HEK293 (cell line): ENCODE data around the gene USP36.

Experiments
- CTCF ChIA-PET: fragments of 350-600 bp; formaldehyde crosslinking; extraction: SDS; loops from one replicate; lab custom pipeline; 2021; ENCODE audit warnings: antibody characterized with exemption; lab: Yijun Ruan, JAX
- POLR2A ChIA-PET: fragments of 300-600 bp; formaldehyde crosslinking; extraction: SDS; loops from one replicate; lab custom pipeline; 2020; ENCODE audit warnings: antibody characterized with exemption, inconsistent platforms; lab: Yijun Ruan, JAX
- H3K27ac ChIP-seq: fragments of 200-500 bp; sonication (Bioruptor generic); 2 replicates; pipeline ENCODE4 v1.5.1; 2014; ENCODE audit warnings: low read depth, low read length, control low read depth, inconsistent platforms; ENCODE audit errors: extremely low read depth
- H3K36me3 ChIP-seq, 2 experiments: fragments of 200-500 bp in 1 of 2; sonication (Bioruptor generic) in 1 of 2; 1 replicate in 1 of 2; 2 replicates in 1 of 2; pipeline ENCODE4 v1.5.1; 2014 to 2017; ENCODE audit warnings: inconsistent platforms in 2 of 2, low read length in 2 of 2; ENCODE audit not compliant: control insufficient read depth in 2 of 2, insufficient read depth in 1 of 2
- H3K4me1 ChIP-seq: fragments of 200-500 bp; sonication (Bioruptor generic); 2 replicates; pipeline ENCODE4 v1.5.1; 2014; ENCODE audit warnings: mild to moderate bottlenecking, low read length, inconsistent platforms; ENCODE audit not compliant: control insufficient read depth, insufficient read depth
- H3K4me3 ChIP-seq: 2 replicates; pipeline ENCODE4 v1.5.1; 2011; ENCODE audit warnings: low read depth, mild to moderate bottlenecking, control low read depth, low read length, moderate library complexity
- H3K9me3 ChIP-seq: fragments of 200-500 bp; sonication (Bioruptor generic); 2 replicates; pipeline ENCODE4 v1.5.1; 2014; ENCODE audit warnings: low read depth, low read length, inconsistent platforms; ENCODE audit not compliant: control insufficient read depth, insufficient read depth
- BCL11B ChIP-seq: fragments of 450-650 bp; formaldehyde crosslinking; IDR thresholded peaks from 2 replicates; pipeline ENCODE4 v1.5.1; 2016; ENCODE audit warnings: low read depth, missing biosample characterization, missing genetic modification characterization
- FEZF1 ChIP-seq: fragments of 450-650 bp; formaldehyde crosslinking; IDR thresholded peaks from 2 replicates; pipeline ENCODE4 v1.5.1; 2016; ENCODE audit warnings: missing biosample characterization, missing genetic modification characterization
- GLIS2 ChIP-seq: fragments of 450-650 bp; formaldehyde crosslinking; IDR thresholded peaks from 2 replicates; pipeline ENCODE4 v1.5.1; 2016; ENCODE audit warnings: missing biosample characterization, missing genetic modification characterization
- INSM2 ChIP-seq: fragments of 450-650 bp; formaldehyde crosslinking; IDR thresholded peaks from 2 replicates; pipeline ENCODE4 v1.5.1; 2016; ENCODE audit warnings: missing biosample characterization, missing genetic modification characterization
- PBX3 ChIP-seq: sonication (generic); formaldehyde crosslinking; IDR thresholded peaks from 2 replicates; pipeline ENCODE4 v1.8.1; 2022; ENCODE audit warnings: mild to moderate bottlenecking, moderate library complexity, missing genetic modification reagents
- SP7 ChIP-seq: fragments of 450-650 bp; formaldehyde crosslinking; IDR thresholded peaks from 2 replicates; pipeline ENCODE4 v1.5.1; 2016; ENCODE audit warnings: missing biosample characterization, missing genetic modification characterization
- ZBTB44 ChIP-seq: fragments of 450-650 bp; IDR thresholded peaks from 2 replicates; pipeline ENCODE4 v1.5.1; 2018; ENCODE audit warnings: missing biosample characterization, mild to moderate bottlenecking, missing genetic modification characterization
- ZBTB8A ChIP-seq: fragments of 450-650 bp; formaldehyde crosslinking; IDR thresholded peaks from 2 replicates; pipeline ENCODE4 v1.5.1; 2016; ENCODE audit warnings: missing biosample characterization, missing genetic modification characterization
- ZEB2 ChIP-seq: fragments of 450-650 bp; formaldehyde crosslinking; IDR thresholded peaks from 2 replicates; pipeline ENCODE4 v1.5.1; 2016; ENCODE audit warnings: missing biosample characterization, missing genetic modification characterization
- ZNF121 ChIP-seq: fragments of 450-650 bp; formaldehyde crosslinking; IDR thresholded peaks from 2 replicates; pipeline ENCODE4 v1.5.1; 2016; ENCODE audit warnings: missing biosample characterization, missing genetic modification characterization
- ZNF133 ChIP-seq: fragments of 450-650 bp; formaldehyde crosslinking; IDR thresholded peaks from 2 replicates; pipeline ENCODE4 v1.5.1; 2016; ENCODE audit warnings: missing biosample characterization, missing genetic modification characterization
- ZNF169 ChIP-seq: fragments of 450-650 bp; formaldehyde crosslinking; IDR thresholded peaks from 2 replicates; pipeline ENCODE4 v1.5.1; 2016; ENCODE audit warnings: missing biosample characterization, missing genetic modification characterization
- ZNF175 ChIP-seq: fragments of 450-650 bp; formaldehyde crosslinking; IDR thresholded peaks from 2 replicates; pipeline ENCODE4 v1.5.1; 2016; ENCODE audit warnings: missing biosample characterization, missing genetic modification characterization
- ZNF19 ChIP-seq: fragments of 450-650 bp; formaldehyde crosslinking; IDR thresholded peaks from 2 replicates; pipeline ENCODE4; 2016; ENCODE audit warnings: missing biosample characterization, missing genetic modification characterization, low read depth
- ZNF2 ChIP-seq: fragments of 450-650 bp; formaldehyde crosslinking; IDR thresholded peaks from 2 replicates; pipeline ENCODE4 v1.5.1; 2016; ENCODE audit warnings: missing biosample characterization, missing genetic modification characterization
- ZNF266 ChIP-seq: fragments of 450-650 bp; formaldehyde crosslinking; IDR thresholded peaks from 2 replicates; pipeline ENCODE4 v1.5.1; 2016; ENCODE audit warnings: missing biosample characterization, missing genetic modification characterization, low read depth
- ZNF311 ChIP-seq: fragments of 450-650 bp; formaldehyde crosslinking; IDR thresholded peaks from 2 replicates; pipeline ENCODE4 v1.5.1; 2017; ENCODE audit warnings: missing biosample characterization, missing genetic modification characterization, borderline replicate concordance
- ZNF555 ChIP-seq: fragments of 450-650 bp; formaldehyde crosslinking; conservative IDR thresholded peaks from 2 replicates; pipeline ENCODE4 v1.5.1; 2017; ENCODE audit warnings: missing biosample characterization, mild to moderate bottlenecking, missing genetic modification characterization, inconsistent platforms
- ZNF560 ChIP-seq: fragments of 450-650 bp; formaldehyde crosslinking; IDR thresholded peaks from 2 replicates; pipeline ENCODE4 v1.5.1; 2017; ENCODE audit warnings: missing biosample characterization, missing genetic modification characterization, borderline replicate concordance
- ZNF600 ChIP-seq: fragments of 450-650 bp; formaldehyde crosslinking; IDR thresholded peaks from 2 replicates; pipeline ENCODE4 v1.5.1; 2016; ENCODE audit warnings: missing biosample characterization, missing genetic modification characterization
- ZNF701 ChIP-seq: fragments of 450-650 bp; formaldehyde crosslinking; IDR thresholded peaks from 2 replicates; pipeline ENCODE4 v1.5.1; 2016; ENCODE audit warnings: missing biosample characterization, missing genetic modification characterization
- ZSCAN5A ChIP-seq: fragments of 450-650 bp; formaldehyde crosslinking; IDR thresholded peaks from 2 replicates; pipeline ENCODE4 v1.5.1; 2016; ENCODE audit warnings: missing biosample characterization, missing genetic modification characterization

The USP36 gene

GRCh38 chr17:78800132-78800931, 40.3 kb downstream of the USP36 start:
- Histone ChIP-seq H3K9me3 (no peaks in the 10 kb centered on the region), H3K27ac (no peak overlapping the region), H3K36me3 (peaks cover 53 to 89% of the 10 kb centered on the region in 2 experiments), H3K4me1 (no peaks in the 10 kb centered on the region), H3K4me3 (no peak overlapping the region)
- TF ChIP-seq ZNF266 (tag by site-specific recombination) (no peak), ZNF560 (tag by site-specific recombination) (no peak), ZBTB44 (no peak), FEZF1 (tag by site-specific recombination) (no peak), SP7 (tag by site-specific recombination) (no peak), BCL11B (no peak), ZNF311 (no peak), ZNF121 (tag by site-specific recombination) (no peak), ZNF2 (tag by site-specific recombination) (no peak), ZEB2 (tag by site-specific recombination) (no peak), INSM2 (no peak), ZNF19 (tag by site-specific recombination) (no peak), ZNF701 (tag by site-specific recombination) (no peak), ZNF133 (no peak)
- ChIA-PET CTCF (interaction anchor here (0.6 to 1.4 kb wide), 3 partner anchors 13 to 174 kb away, joined by 3 to 6 read pairs (median 4); no protein-coding TSS in a partner anchor), POLR2A (no interaction called here)

- Histone ChIP-seq H3K9me3 (no peaks in the 10 kb centered on the region), H3K4me1 (no peaks in the 10 kb centered on the region), H3K27ac (no peak overlapping the region), H3K4me3 (no peak overlapping the region), H3K36me3 (peaks cover 41 to 92% of the 10 kb centered on the region in 2 experiments)
- no peak for TF ChIP-seq ZBTB8A (tag by site-specific recombination)
- TF ChIP-seq ZSCAN5A (tag by site-specific recombination) = no peak
- TF ChIP-seq PBX3 (CRISPR knock-in tag) = no peak
- TF ChIP-seq ZNF600 (tag by site-specific recombination) = 0 out of 2 replicates have a peak, but pooled peaks have one; percentile 13
- TF ChIP-seq ZNF175 (tag by site-specific recombination) = no peak
- peak; percentile 62 for TF ChIP-seq GLIS2 (tag by site-specific recombination)
- TF ChIP-seq ZNF555 = no peak
- TF ChIP-seq ZNF169 (tag by site-specific recombination) = no peak
- ChIA-PET POLR2A (no interaction called here), CTCF (interaction anchor here (0.6 to 1.6 kb wide), 9 partner anchors 8 to 324 kb away, joined by 3 to 6 read pairs (median 4); no protein-coding TSS in a partner anchor)
Observed at GRCh38 chr17:78798695-78799559, 41.7 kb downstream of the USP36 start.
